B cell (primary cell): ENCODE results near the gene PAH.

ENCODE experiments used
- EZH2 ChIP-seq: IDR thresholded peaks from 2 replicates; pipeline ENCODE4 v1.6.1; 2012; ENCODE audit warnings: borderline replicate concordance, low read depth, mild to moderate bottlenecking, moderate library complexity, low read length; ENCODE audit not compliant: insufficient read depth, poor library complexity, severe bottlenecking
- TF ChIP-seq, protein P1 (sequence below): fragments of 200-600 bp; IDR thresholded peaks from one replicate; pipeline ENCODE4 v1.8.0; 2022; ENCODE audit warnings: antibody characterized with exemption, mild to moderate bottlenecking

DNA sequence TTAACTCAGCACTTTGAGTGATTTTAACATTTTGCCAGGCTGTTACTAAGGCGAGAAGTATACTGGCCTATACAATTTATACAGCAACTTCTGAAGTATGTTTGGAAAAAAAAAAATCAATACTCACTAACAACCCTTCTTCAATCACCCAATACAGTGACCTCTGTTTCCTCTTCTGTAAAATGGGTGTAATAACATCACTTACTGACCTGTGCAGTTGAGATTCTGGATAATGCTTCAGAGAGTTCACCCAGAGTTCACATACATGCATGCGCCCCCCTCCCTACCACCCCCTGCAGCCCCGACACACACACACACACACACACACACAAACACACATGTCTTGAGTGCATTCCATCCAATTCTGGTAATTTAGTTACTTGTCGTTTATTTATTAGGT, 9.1 kb downstream of the PAH start:
- TF ChIP-seq, protein P1, sequence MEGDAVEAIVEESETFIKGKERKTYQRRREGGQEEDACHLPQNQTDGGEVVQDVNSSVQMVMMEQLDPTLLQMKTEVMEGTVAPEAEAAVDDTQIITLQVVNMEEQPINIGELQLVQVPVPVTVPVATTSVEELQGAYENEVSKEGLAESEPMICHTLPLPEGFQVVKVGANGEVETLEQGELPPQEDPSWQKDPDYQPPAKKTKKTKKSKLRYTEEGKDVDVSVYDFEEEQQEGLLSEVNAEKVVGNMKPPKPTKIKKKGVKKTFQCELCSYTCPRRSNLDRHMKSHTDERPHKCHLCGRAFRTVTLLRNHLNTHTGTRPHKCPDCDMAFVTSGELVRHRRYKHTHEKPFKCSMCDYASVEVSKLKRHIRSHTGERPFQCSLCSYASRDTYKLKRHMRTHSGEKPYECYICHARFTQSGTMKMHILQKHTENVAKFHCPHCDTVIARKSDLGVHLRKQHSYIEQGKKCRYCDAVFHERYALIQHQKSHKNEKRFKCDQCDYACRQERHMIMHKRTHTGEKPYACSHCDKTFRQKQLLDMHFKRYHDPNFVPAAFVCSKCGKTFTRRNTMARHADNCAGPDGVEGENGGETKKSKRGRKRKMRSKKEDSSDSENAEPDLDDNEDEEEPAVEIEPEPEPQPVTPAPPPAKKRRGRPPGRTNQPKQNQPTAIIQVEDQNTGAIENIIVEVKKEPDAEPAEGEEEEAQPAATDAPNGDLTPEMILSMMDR = no peak
- no peak for TF ChIP-seq EZH2
